HS-5 (cell line): Measurements from ENCODE around the gene APOC3.

ENCODE experiments used
- DNase-seq: peaks from one replicate; pipeline ENCODE4 v3.0.0-alpha.2; 2012; ENCODE audit warnings: low read depth

The APOC3 gene

DNA sequence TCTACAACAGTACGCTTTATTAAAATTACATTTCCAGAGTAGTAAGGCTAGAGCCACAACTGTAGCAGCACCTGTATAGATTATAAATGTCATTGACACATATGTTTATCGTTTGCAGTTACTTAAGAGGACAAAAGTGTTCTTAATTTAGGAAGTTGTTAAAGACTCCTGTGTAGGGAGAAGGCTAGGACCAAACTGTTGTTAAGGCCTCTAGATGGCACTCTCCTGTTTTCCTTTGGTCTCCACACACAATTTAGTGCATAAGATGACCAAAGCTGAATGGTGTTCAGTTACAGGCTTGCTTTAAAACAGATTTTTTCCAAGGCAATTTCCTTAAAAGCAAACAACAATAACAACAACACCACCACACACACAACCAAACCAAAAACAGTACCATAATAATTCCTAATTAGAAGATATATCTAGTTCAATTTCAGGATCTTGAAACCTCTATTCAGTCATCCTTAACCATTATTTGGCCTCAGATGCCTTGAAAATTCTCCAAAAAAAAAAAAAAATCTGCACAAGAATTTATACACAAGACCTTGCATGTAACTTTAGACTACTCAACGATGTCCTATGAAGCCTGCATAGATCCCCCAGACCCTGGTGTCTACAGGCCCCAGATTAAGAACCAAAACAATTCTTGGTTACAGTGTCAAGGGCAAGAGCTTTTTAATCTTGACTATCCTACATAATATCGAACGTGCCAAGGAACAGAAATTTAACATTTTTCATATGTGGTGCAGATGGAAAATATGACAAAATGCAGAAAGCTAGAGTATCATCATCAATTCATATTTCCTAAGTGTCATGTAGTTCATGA is 50.3 kb downstream of the APOC3 start:
- peak; percentile 39 for DNase-seq

DNA sequence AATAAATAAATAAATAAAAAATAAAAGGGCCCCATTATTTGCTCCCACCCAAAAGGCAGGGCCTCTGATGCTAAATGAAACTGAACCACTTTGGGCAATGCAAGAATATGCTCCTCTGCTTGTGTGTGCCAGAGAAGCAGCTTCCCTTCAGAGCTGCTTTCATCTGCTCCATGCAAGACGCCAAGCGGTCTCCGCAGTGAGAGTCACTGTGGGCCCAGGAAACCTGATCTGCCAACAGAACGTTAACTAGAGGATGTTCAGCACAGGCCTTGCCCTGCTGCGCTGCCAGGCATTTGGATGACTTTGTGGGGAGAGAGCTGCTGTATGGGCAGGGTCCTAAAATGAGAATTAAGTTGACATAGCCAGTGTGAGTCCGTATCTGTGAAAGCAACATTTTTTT is 51.4 kb downstream of the APOC3 start:
- DNase-seq, result no peak

DNA sequence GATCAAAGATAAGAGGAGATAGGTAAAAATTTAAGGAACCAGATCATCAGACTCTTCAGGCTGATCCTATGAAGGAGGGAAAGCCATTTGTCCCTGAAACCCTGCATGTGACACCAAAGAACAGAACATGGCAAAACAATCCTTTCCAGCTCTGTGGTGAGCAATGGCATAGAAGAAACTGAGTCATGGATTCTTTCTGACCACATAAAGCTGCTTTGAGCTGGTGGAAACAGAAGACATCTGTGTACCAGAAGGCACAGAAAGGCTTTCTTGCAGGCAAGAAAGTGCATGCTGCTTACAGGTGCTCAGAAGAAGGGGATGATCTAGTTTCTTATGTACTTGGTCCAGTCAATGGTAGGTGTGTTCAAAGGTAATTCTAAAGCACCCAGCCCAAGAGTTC is 52.7 kb downstream of the APOC3 start:
- peak; percentile 42 for DNase-seq
